ENCODE data around the gene RERGL.

DNA sequence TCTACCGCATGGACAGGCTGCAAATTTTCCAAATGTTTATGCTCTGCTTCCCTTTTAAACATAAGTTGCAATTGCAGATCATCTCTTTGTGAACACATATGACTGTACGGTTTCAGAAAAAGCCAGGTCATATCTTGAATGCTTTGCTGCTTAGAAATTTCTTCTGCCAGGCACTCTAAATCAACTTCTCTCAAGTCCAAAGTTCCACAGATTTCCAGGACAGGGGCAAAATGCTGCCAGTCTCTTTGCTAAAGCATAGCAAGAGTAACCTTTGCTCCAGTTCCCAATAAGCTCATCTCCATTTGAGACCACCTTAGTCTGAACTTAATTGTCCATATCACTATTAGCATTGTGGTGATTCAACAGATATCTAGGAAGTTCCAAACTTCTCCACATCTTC is 13.6 kb upstream of the RERGL start:
- TF ChIP-seq POLR2A (IDR thresholded peaks at IDR 0.05) (no peak), EP300 (IDR thresholded peaks at IDR 0.05) (no peak)
- TF ChIP-seq, protein P1, sequence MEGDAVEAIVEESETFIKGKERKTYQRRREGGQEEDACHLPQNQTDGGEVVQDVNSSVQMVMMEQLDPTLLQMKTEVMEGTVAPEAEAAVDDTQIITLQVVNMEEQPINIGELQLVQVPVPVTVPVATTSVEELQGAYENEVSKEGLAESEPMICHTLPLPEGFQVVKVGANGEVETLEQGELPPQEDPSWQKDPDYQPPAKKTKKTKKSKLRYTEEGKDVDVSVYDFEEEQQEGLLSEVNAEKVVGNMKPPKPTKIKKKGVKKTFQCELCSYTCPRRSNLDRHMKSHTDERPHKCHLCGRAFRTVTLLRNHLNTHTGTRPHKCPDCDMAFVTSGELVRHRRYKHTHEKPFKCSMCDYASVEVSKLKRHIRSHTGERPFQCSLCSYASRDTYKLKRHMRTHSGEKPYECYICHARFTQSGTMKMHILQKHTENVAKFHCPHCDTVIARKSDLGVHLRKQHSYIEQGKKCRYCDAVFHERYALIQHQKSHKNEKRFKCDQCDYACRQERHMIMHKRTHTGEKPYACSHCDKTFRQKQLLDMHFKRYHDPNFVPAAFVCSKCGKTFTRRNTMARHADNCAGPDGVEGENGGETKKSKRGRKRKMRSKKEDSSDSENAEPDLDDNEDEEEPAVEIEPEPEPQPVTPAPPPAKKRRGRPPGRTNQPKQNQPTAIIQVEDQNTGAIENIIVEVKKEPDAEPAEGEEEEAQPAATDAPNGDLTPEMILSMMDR (IDR thresholded peaks at IDR 0.05), result no peak

All from ovary (tissue), 3 donors.